HEK293 (cell line): ENCODE data around the gene ASPSCR1.

Source experiments
- EGR2 ChIP-seq: fragments of 450-650 bp; formaldehyde crosslinking; IDR thresholded peaks from 2 replicates; pipeline ENCODE4 v1.5.1; 2016; ENCODE audit warnings: low read depth, missing biosample characterization, missing genetic modification characterization
- HOXA7 ChIP-seq: sonication (generic); formaldehyde crosslinking; IDR thresholded peaks from 2 replicates; pipeline ENCODE4 v1.8.1; 2022; ENCODE audit warnings: missing genetic modification reagents, borderline replicate concordance
- HOXD13 ChIP-seq: sonication (generic); formaldehyde crosslinking; IDR thresholded peaks from 2 replicates; pipeline ENCODE4 v1.8.0; 2022; ENCODE audit warnings: missing genetic modification reagents, borderline replicate concordance
- IKZF3 ChIP-seq: fragments of 450-650 bp; IDR thresholded peaks from 2 replicates; pipeline ENCODE4 v1.5.0; 2018; ENCODE audit warnings: missing biosample characterization, mild to moderate bottlenecking, missing genetic modification characterization, moderate library complexity
- KLF16 ChIP-seq: fragments of 450-650 bp; formaldehyde crosslinking; IDR thresholded peaks from 2 replicates; pipeline ENCODE4 v1.5.1; 2017; ENCODE audit warnings: missing biosample characterization, missing genetic modification characterization
- OSR2 ChIP-seq: fragments of 450-650 bp; formaldehyde crosslinking; IDR thresholded peaks from 2 replicates; pipeline ENCODE4 v1.5.1; 2016; ENCODE audit warnings: missing biosample characterization, missing genetic modification characterization
- REST ChIP-seq: fragments of 450-650 bp; formaldehyde crosslinking; IDR thresholded peaks from 2 replicates; pipeline ENCODE4 v1.5.1; 2016; ENCODE audit warnings: missing biosample characterization, missing genetic modification characterization
- ZBTB8A ChIP-seq: fragments of 450-650 bp; formaldehyde crosslinking; IDR thresholded peaks from 2 replicates; pipeline ENCODE4 v1.5.1; 2016; ENCODE audit warnings: missing biosample characterization, missing genetic modification characterization
- ZNF114 ChIP-seq: fragments of 450-650 bp; formaldehyde crosslinking; IDR thresholded peaks from 2 replicates; pipeline ENCODE4 v1.5.0; 2017; ENCODE audit warnings: missing biosample characterization, missing genetic modification characterization
- ZNF133 ChIP-seq: fragments of 450-650 bp; formaldehyde crosslinking; IDR thresholded peaks from 2 replicates; pipeline ENCODE4 v1.5.1; 2016; ENCODE audit warnings: missing biosample characterization, missing genetic modification characterization
- ZNF174 ChIP-seq: fragments of 450-650 bp; formaldehyde crosslinking; IDR thresholded peaks from 2 replicates; pipeline ENCODE4 v1.5.0; 2017; ENCODE audit warnings: missing biosample characterization, mild to moderate bottlenecking, missing genetic modification characterization
- ZNF184 ChIP-seq: fragments of 450-650 bp; IDR thresholded peaks from 2 replicates; pipeline ENCODE4 v1.5.1; 2018; ENCODE audit warnings: missing biosample characterization, mild to moderate bottlenecking, missing genetic modification characterization
- ZNF2 ChIP-seq: fragments of 450-650 bp; formaldehyde crosslinking; IDR thresholded peaks from 2 replicates; pipeline ENCODE4 v1.5.1; 2016; ENCODE audit warnings: missing biosample characterization, missing genetic modification characterization
- ZNF24 ChIP-seq: fragments of 450-650 bp; formaldehyde crosslinking; IDR thresholded peaks from 2 replicates; pipeline ENCODE4 v1.5.1; 2016; ENCODE audit warnings: missing biosample characterization, missing genetic modification characterization
- ZNF335 ChIP-seq: fragments of 450-650 bp; formaldehyde crosslinking; conservative IDR thresholded peaks from 2 replicates; pipeline ENCODE4 v1.5.1; 2016; ENCODE audit warnings: missing biosample characterization, missing genetic modification characterization
- ZNF366 ChIP-seq: fragments of 450-650 bp; formaldehyde crosslinking; conservative IDR thresholded peaks from 2 replicates; pipeline ENCODE4 v1.5.1; 2016; ENCODE audit warnings: missing biosample characterization, missing genetic modification characterization
- ZNF391 ChIP-seq: fragments of 450-650 bp; formaldehyde crosslinking; IDR thresholded peaks from 2 replicates; pipeline ENCODE4 v1.5.1; 2016; ENCODE audit warnings: low read depth, missing biosample characterization, missing genetic modification characterization, borderline replicate concordance
- ZNF404 ChIP-seq: fragments of 450-650 bp; formaldehyde crosslinking; IDR thresholded peaks from 2 replicates; pipeline ENCODE4 v1.5.1; 2017; ENCODE audit warnings: missing biosample characterization, missing genetic modification characterization
- ZNF501 ChIP-seq: fragments of 450-650 bp; formaldehyde crosslinking; IDR thresholded peaks from 2 replicates; pipeline ENCODE4 v1.5.1; 2016; ENCODE audit warnings: missing biosample characterization, missing genetic modification characterization
- ZNF529 ChIP-seq: fragments of 450-650 bp; formaldehyde crosslinking; IDR thresholded peaks from 2 replicates; pipeline ENCODE4 v1.5.1; 2017; ENCODE audit warnings: missing genetic modification characterization, missing biosample characterization; ENCODE audit not compliant: insufficient replicate concordance
- ZNF558 ChIP-seq: fragments of 450-650 bp; formaldehyde crosslinking; IDR thresholded peaks from 2 replicates; pipeline ENCODE4 v1.5.1; 2016; ENCODE audit warnings: missing biosample characterization, missing genetic modification characterization
- ZNF600 ChIP-seq: fragments of 450-650 bp; formaldehyde crosslinking; IDR thresholded peaks from 2 replicates; pipeline ENCODE4 v1.5.1; 2016; ENCODE audit warnings: missing biosample characterization, missing genetic modification characterization
- ZNF639 ChIP-seq: fragments of 450-650 bp; formaldehyde crosslinking; IDR thresholded peaks from 2 replicates; pipeline ENCODE4 v1.5.1; 2016; ENCODE audit warnings: missing biosample characterization, missing genetic modification characterization
- ZNF76 ChIP-seq: fragments of 450-650 bp; formaldehyde crosslinking; IDR thresholded peaks from 2 replicates; pipeline ENCODE4; 2016; ENCODE audit warnings: low read depth, missing biosample characterization, missing genetic modification characterization, borderline replicate concordance
- ZNF776 ChIP-seq: fragments of 450-650 bp; formaldehyde crosslinking; IDR thresholded peaks from 2 replicates; pipeline ENCODE4 v1.5.0; 2017; ENCODE audit warnings: missing biosample characterization, missing genetic modification characterization, borderline replicate concordance
- ZNF837 ChIP-seq: fragments of 450-650 bp; formaldehyde crosslinking; IDR thresholded peaks from 2 replicates; pipeline ENCODE4 v1.5.1; 2016; ENCODE audit warnings: missing biosample characterization, missing genetic modification characterization
- ZSCAN16 ChIP-seq: fragments of 450-650 bp; formaldehyde crosslinking; IDR thresholded peaks from 2 replicates; pipeline ENCODE4 v1.5.1; 2016; ENCODE audit warnings: missing biosample characterization, missing genetic modification characterization
- ZXDB ChIP-seq: fragments of 450-650 bp; formaldehyde crosslinking; IDR thresholded peaks from 2 replicates; pipeline ENCODE4 v1.5.1; 2016; ENCODE audit warnings: missing biosample characterization, missing genetic modification characterization
- TF ChIP-seq, protein P1 (sequence below): fragments of 450-650 bp; formaldehyde crosslinking; IDR thresholded peaks from 2 replicates; pipeline ENCODE4 v1.5.1; 2016; ENCODE audit warnings: missing biosample characterization, missing genetic modification characterization
- TF ChIP-seq, protein P2 (sequence below): fragments of 450-650 bp; formaldehyde crosslinking; IDR thresholded peaks from 2 replicates; pipeline ENCODE4 v1.5.1; 2016; ENCODE audit warnings: missing biosample characterization, missing genetic modification characterization

The ASPSCR1 gene

DNA sequence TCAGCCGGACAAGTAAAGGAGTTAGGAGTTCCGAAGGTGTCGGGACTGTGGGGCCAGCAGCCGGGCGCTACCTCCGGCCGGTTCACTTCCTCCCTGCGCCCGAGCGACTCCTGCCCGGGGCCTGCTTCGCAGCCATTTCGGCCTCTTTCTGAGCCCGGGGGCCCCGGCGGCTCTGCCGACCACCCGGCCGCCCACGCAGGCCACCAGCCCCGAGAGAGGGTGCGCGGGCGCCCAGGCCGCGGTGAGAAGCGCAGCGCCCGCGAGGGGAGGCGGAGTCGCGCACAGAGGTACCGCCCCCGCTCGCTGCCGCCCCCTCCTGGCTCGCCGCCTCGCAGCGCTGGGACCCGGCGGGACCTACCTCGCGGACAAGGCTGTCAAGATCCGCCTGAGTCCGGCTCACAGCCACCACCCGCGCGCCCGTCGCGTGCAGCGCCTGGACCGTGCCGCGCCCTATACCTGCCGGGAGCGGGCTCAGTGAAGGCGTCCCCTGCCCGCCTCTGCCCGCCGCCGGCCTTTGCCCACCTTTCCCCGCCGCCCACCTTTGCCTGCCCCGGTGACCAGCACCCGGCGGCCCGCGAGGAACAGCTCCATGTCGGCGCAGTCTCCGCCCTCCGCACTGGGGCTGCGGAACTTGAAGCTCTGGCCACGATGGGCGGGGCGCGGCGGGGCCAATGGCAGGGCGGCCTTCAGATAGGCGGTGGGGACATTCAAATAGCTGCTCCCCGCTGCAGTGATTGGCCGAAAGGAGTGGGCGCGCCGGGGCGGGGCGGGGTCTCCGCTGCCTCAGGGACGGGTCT lies 59.9 kb downstream of the ASPSCR1 start, which contains the start of gene DCXR (continued):
- no peak for TF ChIP-seq ZNF837
- no peak for TF ChIP-seq ZNF501 (tag by site-specific recombination)
- TF ChIP-seq ZNF404 (tag by site-specific recombination) = no peak
- TF ChIP-seq ZNF184 (tag by site-specific recombination) = no peak
- TF ChIP-seq KLF16 (tag by site-specific recombination) = peak; percentile 84
- no peak for TF ChIP-seq ZNF366
- peak; percentile 75 for TF ChIP-seq REST (tag by site-specific recombination)
- TF ChIP-seq ZNF114 (tag by site-specific recombination) = no peak
- no peak for TF ChIP-seq ZNF133 (tag by site-specific recombination)
- TF ChIP-seq ZNF639 (tag by site-specific recombination) = no peak
- TF ChIP-seq ZBTB8A (tag by site-specific recombination) = peak; percentile 93
- TF ChIP-seq ZNF174 = no peak
- TF ChIP-seq ZSCAN16 (tag by site-specific recombination) = no peak
- TF ChIP-seq ZNF76 (tag by site-specific recombination) = peak; percentile 51; the same call in 1 of the 2 replicates
- TF ChIP-seq ZNF558 (tag by site-specific recombination) = no peak
- TF ChIP-seq HOXD13 (CRISPR knock-in tag) = no peak
- TF ChIP-seq ZXDB = no peak
- TF ChIP-seq ZNF391 = peak; percentile 66; the same call in 1 of the 2 replicates
- TF ChIP-seq ZNF600 = peak; percentile 98
- no peak for TF ChIP-seq IKZF3
- no peak for TF ChIP-seq ZNF776 (tag by site-specific recombination)
- TF ChIP-seq, protein P1, sequence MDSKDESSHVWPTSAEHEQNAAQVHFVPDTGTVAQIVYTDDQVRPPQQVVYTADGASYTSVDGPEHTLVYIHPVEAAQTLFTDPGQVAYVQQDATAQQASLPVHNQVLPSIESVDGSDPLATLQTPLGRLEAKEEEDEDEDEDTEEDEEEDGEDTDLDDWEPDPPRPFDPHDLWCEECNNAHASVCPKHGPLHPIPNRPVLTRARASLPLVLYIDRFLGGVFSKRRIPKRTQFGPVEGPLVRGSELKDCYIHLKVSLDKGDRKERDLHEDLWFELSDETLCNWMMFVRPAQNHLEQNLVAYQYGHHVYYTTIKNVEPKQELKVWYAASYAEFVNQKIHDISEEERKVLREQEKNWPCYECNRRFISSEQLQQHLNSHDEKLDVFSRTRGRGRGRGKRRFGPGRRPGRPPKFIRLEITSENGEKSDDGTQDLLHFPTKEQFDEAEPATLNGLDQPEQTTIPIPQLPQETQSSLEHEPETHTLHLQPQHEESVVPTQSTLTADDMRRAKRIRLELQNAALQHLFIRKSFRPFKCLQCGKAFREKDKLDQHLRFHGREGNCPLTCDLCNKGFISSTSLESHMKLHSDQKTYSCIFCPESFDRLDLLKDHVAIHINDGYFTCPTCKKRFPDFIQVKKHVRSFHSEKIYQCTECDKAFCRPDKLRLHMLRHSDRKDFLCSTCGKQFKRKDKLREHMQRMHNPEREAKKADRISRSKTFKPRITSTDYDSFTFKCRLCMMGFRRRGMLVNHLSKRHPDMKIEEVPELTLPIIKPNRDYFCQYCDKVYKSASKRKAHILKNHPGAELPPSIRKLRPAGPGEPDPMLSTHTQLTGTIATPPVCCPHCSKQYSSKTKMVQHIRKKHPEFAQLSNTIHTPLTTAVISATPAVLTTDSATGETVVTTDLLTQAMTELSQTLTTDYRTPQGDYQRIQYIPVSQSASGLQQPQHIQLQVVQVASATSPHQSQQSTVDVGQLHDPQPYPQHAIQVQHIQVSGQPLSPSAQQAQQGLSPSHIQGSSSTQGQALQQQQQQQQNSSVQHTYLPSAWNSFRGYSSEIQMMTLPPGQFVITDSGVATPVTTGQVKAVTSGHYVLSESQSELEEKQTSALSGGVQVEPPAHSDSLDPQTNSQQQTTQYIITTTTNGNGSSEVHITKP (tag by site-specific recombination) = peak; percentile 35
- TF ChIP-seq, protein P2, sequence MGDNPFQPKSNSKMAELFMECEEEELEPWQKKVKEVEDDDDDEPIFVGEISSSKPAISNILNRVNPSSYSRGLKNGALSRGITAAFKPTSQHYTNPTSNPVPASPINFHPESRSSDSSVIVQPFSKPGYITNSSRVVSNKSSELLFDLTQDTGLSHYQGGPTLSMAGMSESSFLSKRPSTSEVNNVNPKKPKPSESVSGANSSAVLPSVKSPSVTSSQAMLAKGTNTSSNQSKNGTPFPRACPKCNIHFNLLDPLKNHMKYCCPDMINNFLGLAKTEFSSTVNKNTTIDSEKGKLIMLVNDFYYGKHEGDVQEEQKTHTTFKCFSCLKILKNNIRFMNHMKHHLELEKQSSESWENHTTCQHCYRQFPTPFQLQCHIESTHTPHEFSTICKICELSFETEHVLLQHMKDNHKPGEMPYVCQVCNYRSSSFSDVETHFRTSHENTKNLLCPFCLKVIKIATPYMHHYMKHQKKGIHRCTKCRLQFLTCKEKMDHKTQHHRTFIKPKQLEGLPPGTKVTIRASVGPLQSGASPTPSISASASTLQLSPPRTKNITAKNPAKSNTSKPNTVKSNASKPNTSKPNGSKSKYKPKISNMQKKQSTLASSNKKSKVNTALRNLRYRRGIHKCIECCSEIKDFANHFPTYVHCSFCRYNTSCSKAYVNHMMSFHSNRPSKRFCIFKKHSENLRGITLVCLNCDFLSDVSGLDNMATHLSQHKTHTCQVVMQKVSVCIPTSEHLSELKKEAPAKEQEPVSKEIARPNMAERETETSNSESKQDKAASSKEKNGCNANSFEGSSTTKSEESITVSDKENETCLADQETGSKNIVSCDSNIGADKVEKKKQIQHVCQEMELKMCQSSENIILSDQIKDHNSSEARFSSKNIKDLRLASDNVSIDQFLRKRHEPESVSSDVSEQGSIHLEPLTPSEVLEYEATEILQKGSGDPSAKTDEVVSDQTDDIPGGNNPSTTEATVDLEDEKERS (tag by site-specific recombination) = no peak
- TF ChIP-seq EGR2 (tag by site-specific recombination) = peak; percentile 90
- peak; percentile 15; the same call in 1 of the 2 replicates for TF ChIP-seq OSR2
- no peak; the same call in 1 of the 2 replicates for TF ChIP-seq ZNF24
- peak; percentile 98 for TF ChIP-seq ZNF335
- TF ChIP-seq ZNF529 (tag by site-specific recombination) = no peak
- TF ChIP-seq HOXA7 (CRISPR knock-in tag) = no peak
- peak; percentile 89 for TF ChIP-seq ZNF2 (tag by site-specific recombination)
